ENCODE data around the gene RPP25L. TPM values are rescaled to one million over a fixed set of nuclear protein-coding genes. Genes with fewer than 3 reads are reported as not detected.

The RPP25L gene
- total and polyA plus RNA-seq, 2 experiments from 2014 or later, result 16.4 to 25.1 TPM

DNA sequence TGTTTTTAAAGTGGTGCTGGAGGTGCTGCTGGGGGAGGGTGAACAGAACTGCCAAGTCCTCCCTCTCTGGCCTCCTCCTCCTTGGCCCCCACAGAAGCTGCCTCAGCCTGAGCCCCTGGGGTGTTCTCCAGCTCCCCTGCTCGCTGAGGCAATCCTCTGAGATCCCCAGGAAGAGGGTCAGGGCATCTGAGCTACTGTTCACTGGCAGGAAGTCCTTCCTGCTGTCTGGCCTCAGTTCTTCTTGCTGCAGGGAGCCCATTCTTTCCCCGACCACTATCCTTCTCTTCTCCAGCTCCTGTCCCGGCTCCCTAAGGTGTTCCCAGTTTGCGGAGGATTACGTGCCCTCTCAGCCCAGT, 32.1 kb downstream of the RPP25L start:
- H3K27ac ChIP-seq (ENCODE audit: low read depth), result no peak overlapping the region

More for the DNA sequence above, 32.1 kb downstream of the RPP25L start:
- H3K27ac Mint-ChIP-seq, result no peak overlapping the region
- H3K79me2 ChIP-seq (replicated peaks; ENCODE audit: insufficient read depth), result no peaks in the 10 kb centered on the region
- H2AFZ ChIP-seq, result no peak overlapping the region
- peaks cover 44% of the 10 kb centered on the region for H3K4me1 ChIP-seq (ENCODE audit: insufficient read depth)
- no peaks in the 10 kb centered on the region for H3K36me3 Mint-ChIP-seq (ENCODE audit: low read depth)
- DNase-seq (ENCODE audit: low spot score) (no peak), ATAC-seq (no peak)
- H3K4me2 ChIP-seq, result peak overlapping the region; percentile 90
- H3K9me2 ChIP-seq (ENCODE audit: insufficient read depth), result no peaks in the 10 kb centered on the region
- H3K4me1 Mint-ChIP-seq, result peaks cover 42% of the 10 kb centered on the region
- H3K4me3 ChIP-seq, result peak overlapping the region; percentile 62; the same call in 1 of the 2 replicates
- H4K20me1 ChIP-seq (replicated peaks; ENCODE audit: insufficient read depth), result peaks cover 7% of the 10 kb centered on the region; the same call in 1 of the 2 replicates
- H3F3A ChIP-seq (replicated peaks; ENCODE audit: low read depth), result peaks cover 11% of the 10 kb centered on the region; the same call in 1 of the 2 replicates
- H3K4me3 Mint-ChIP-seq, result peak overlapping the region; percentile 46; the same call in 1 of the 3 replicates
- H3K27me3 Mint-ChIP-seq (ENCODE audit: insufficient read depth, low read depth, poor library complexity), result peaks cover 64% of the 10 kb centered on the region
- peaks cover 90% of the 10 kb centered on the region for H3K27me3 ChIP-seq (ENCODE audit: insufficient read depth)
- no peak for TF ChIP-seq EZH2 (IDR thresholded peaks at IDR 0.05; ENCODE audit: low read depth, unreplicated experiment)
- TF ChIP-seq, protein P1, sequence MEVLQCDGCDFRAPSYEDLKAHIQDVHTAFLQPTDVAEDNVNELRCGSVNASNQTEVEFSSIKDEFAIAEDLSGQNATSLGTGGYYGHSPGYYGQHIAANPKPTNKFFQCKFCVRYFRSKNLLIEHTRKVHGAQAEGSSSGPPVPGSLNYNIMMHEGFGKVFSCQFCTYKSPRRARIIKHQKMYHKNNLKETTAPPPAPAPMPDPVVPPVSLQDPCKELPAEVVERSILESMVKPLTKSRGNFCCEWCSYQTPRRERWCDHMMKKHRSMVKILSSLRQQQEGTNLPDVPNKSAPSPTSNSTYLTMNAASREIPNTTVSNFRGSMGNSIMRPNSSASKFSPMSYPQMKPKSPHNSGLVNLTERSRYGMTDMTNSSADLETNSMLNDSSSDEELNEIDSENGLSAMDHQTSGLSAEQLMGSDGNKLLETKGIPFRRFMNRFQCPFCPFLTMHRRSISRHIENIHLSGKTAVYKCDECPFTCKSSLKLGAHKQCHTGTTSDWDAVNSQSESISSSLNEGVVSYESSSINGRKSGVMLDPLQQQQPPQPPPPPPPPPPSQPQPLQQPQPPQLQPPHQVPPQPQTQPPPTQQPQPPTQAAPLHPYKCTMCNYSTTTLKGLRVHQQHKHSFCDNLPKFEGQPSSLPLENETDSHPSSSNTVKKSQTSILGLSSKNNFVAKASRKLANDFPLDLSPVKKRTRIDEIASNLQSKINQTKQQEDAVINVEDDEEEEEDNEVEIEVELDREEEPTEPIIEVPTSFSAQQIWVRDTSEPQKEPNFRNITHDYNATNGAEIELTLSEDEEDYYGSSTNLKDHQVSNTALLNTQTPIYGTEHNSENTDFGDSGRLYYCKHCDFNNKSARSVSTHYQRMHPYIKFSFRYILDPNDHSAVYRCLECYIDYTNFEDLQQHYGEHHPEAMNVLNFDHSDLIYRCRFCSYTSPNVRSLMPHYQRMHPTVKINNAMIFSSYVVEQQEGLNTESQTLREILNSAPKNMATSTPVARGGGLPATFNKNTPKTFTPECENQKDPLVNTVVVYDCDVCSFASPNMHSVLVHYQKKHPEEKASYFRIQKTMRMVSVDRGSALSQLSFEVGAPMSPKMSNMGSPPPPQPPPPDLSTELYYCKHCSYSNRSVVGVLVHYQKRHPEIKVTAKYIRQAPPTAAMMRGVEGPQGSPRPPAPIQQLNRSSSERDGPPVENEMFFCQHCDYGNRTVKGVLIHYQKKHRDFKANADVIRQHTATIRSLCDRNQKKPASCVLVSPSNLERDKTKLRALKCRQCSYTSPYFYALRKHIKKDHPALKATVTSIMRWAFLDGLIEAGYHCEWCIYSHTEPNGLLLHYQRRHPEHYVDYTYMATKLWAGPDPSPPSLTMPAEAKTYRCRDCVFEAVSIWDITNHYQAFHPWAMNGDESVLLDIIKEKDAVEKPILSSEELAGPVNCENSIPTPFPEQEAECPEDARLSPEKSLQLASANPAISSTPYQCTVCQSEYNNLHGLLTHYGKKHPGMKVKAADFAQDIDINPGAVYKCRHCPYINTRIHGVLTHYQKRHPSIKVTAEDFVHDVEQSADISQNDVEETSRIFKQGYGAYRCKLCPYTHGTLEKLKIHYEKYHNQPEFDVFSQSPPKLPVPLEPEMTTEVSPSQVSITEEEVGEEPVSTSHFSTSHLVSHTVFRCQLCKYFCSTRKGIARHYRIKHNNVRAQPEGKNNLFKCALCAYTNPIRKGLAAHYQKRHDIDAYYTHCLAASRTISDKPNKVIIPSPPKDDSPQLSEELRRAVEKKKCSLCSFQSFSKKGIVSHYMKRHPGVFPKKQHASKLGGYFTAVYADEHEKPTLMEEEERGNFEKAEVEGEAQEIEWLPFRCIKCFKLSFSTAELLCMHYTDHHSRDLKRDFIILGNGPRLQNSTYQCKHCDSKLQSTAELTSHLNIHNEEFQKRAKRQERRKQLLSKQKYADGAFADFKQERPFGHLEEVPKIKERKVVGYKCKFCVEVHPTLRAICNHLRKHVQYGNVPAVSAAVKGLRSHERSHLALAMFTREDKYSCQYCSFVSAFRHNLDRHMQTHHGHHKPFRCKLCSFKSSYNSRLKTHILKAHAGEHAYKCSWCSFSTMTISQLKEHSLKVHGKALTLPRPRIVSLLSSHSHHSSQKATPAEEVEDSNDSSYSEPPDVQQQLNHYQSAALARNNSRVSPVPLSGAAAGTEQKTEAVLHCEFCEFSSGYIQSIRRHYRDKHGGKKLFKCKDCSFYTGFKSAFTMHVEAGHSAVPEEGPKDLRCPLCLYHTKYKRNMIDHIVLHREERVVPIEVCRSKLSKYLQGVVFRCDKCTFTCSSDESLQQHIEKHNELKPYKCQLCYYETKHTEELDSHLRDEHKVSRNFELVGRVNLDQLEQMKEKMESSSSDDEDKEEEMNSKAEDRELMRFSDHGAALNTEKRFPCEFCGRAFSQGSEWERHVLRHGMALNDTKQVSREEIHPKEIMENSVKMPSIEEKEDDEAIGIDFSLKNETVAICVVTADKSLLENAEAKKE (CRISPR knock-in tag; IDR thresholded peaks at IDR 0.05), result no peak
- TF ChIP-seq ZNF331 (CRISPR knock-in tag; IDR thresholded peaks at IDR 0.05; ENCODE audit: low read depth), result no peak
- no peak for TF ChIP-seq JUNB (IDR thresholded peaks at IDR 0.05; ENCODE audit: unreplicated experiment)
- TF ChIP-seq, protein P2, sequence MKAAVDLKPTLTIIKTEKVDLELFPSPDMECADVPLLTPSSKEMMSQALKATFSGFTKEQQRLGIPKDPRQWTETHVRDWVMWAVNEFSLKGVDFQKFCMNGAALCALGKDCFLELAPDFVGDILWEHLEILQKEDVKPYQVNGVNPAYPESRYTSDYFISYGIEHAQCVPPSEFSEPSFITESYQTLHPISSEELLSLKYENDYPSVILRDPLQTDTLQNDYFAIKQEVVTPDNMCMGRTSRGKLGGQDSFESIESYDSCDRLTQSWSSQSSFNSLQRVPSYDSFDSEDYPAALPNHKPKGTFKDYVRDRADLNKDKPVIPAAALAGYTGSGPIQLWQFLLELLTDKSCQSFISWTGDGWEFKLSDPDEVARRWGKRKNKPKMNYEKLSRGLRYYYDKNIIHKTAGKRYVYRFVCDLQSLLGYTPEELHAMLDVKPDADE (IDR thresholded peaks at IDR 0.05), result no peak
- no peak for TF ChIP-seq ZNF114 (CRISPR knock-in tag; IDR thresholded peaks at IDR 0.05)
- TF ChIP-seq, protein P3, sequence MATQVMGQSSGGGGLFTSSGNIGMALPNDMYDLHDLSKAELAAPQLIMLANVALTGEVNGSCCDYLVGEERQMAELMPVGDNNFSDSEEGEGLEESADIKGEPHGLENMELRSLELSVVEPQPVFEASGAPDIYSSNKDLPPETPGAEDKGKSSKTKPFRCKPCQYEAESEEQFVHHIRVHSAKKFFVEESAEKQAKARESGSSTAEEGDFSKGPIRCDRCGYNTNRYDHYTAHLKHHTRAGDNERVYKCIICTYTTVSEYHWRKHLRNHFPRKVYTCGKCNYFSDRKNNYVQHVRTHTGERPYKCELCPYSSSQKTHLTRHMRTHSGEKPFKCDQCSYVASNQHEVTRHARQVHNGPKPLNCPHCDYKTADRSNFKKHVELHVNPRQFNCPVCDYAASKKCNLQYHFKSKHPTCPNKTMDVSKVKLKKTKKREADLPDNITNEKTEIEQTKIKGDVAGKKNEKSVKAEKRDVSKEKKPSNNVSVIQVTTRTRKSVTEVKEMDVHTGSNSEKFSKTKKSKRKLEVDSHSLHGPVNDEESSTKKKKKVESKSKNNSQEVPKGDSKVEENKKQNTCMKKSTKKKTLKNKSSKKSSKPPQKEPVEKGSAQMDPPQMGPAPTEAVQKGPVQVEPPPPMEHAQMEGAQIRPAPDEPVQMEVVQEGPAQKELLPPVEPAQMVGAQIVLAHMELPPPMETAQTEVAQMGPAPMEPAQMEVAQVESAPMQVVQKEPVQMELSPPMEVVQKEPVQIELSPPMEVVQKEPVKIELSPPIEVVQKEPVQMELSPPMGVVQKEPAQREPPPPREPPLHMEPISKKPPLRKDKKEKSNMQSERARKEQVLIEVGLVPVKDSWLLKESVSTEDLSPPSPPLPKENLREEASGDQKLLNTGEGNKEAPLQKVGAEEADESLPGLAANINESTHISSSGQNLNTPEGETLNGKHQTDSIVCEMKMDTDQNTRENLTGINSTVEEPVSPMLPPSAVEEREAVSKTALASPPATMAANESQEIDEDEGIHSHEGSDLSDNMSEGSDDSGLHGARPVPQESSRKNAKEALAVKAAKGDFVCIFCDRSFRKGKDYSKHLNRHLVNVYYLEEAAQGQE (IDR thresholded peaks at IDR 0.05; ENCODE audit: unreplicated experiment), result no peak
- no peaks in the 10 kb centered on the region for H3K36me3 ChIP-seq (ENCODE audit: insufficient read depth)
- H3K9me3 Mint-ChIP-seq, result no peaks in the 10 kb centered on the region
